Esophagus mucosa (tissue), 1 donor: ENCODE measurements around the gene SNTG2. TPM values are rescaled to one million over a fixed set of nuclear protein-coding genes. Genes with fewer than 3 reads are reported as not detected.
"Not testable (repeated sequence)": the region's sequence is repeated elsewhere in the genome, so short reads cannot be mapped to it uniquely, and the experiment has no call there.

ENCODE experiments used
- ATAC-seq: fragments of 200-7000 bp; cut with Tn5 transposase; one replicate; pipeline ENCODE4 v1.9.1; 2020
- total RNA-seq: library from RNA; stranded (reverse); gene quantifications from one replicate; pipeline ENCODE4 v1.2.4, GENCODE V29; 2023
- donor health status: DM: yes; HTN: yes; CAD: no.

The SNTG2 gene
- total RNA-seq: 0.60 TPM

GRCh38 chr2:950080-950966 is at the start of gene SNTG2:
SNTG2 (plus strand) TSS chr2:950849; CDS start chr2:950997, 148 bp downstream.
- ATAC-seq: peak; percentile 65

GRCh38 chr2:902584-902983 is 48.1 kb upstream of the SNTG2 start:
- no peak for ATAC-seq

GRCh38 chr2:903223-903900 is 47.3 kb upstream of the SNTG2 start:
- ATAC-seq: no peak

- ATAC-seq: no peak
These were observed 46.2 kb upstream of the SNTG2 start for GRCh38 chr2:904246-905024.

GRCh38 chr2:905091-905832 is 45.4 kb upstream of the SNTG2 start:
- no peak for ATAC-seq

GRCh38 chr2:905833-906140 is 44.9 kb upstream of the SNTG2 start:
- ATAC-seq: no peak

- ATAC-seq: no peak
These were observed 42.9 kb upstream of the SNTG2 start for GRCh38 chr2:907706-908105.

- ATAC-seq: no peak
These were observed 42.1 kb upstream of the SNTG2 start for GRCh38 chr2:908568-908967.

- ATAC-seq: not testable (repeated sequence)
These were observed 40.8 kb upstream of the SNTG2 start for GRCh38 chr2:909764-910379.

- no peak for ATAC-seq
These were observed 40.0 kb upstream of the SNTG2 start for GRCh38 chr2:910698-911097.

GRCh38 chr2:915979-916378 is 34.7 kb upstream of the SNTG2 start:
- no peak for ATAC-seq

- no peak for ATAC-seq
These were observed 33.7 kb upstream of the SNTG2 start for GRCh38 chr2:916935-917334.

GRCh38 chr2:919672-920071 is 31.0 kb upstream of the SNTG2 start:
- no peak for ATAC-seq

GRCh38 chr2:920573-920972 is 30.1 kb upstream of the SNTG2 start:
- no peak for ATAC-seq

- no peak for ATAC-seq
These were observed 29.6 kb upstream of the SNTG2 start for GRCh38 chr2:920999-921398.

GRCh38 chr2:922185-922584 is 28.5 kb upstream of the SNTG2 start:
- ATAC-seq: no peak

GRCh38 chr2:923832-924601 is 26.6 kb upstream of the SNTG2 start:
- ATAC-seq: no peak

GRCh38 chr2:924701-925100 is 25.9 kb upstream of the SNTG2 start:
- ATAC-seq: no peak

- no peak for ATAC-seq
These were observed 25.3 kb upstream of the SNTG2 start for GRCh38 chr2:925309-925708.

- no peak for ATAC-seq
These were observed 24.9 kb upstream of the SNTG2 start for GRCh38 chr2:925711-926110.

GRCh38 chr2:926259-926793 is 24.3 kb upstream of the SNTG2 start:
- ATAC-seq: no peak
